HEK293 (cell line): ENCODE measurements around the gene SLC25A1.

Experiments
- CTCF ChIP-seq: fragments of 450-650 bp; formaldehyde crosslinking; IDR thresholded peaks from 2 replicates; pipeline ENCODE4 v1.5.1; 2016; ENCODE audit warnings: missing biosample characterization, missing genetic modification characterization
- ZNF600 ChIP-seq: fragments of 450-650 bp; formaldehyde crosslinking; IDR thresholded peaks from 2 replicates; pipeline ENCODE4 v1.5.1; 2016; ENCODE audit warnings: missing biosample characterization, missing genetic modification characterization

GRCh38 chr22:19213442-19214077, 35.0 kb upstream of the SLC25A1 start:
- TF ChIP-seq CTCF (no peak), ZNF600 (tag by site-specific recombination) (no peak)
